ENCODE data around the gene CBLN3.

The CBLN3 gene

GRCh38 chr14:24426150-24426911, 3.1 kb downstream of the CBLN3 start:
- DNase-seq (ENCODE audit: low read depth in 3 of 3): no peak

- no peak for DNase-seq (ENCODE audit: low read depth in 3 of 3)
Measured at GRCh38 chr14:24425704-24426103, 3.8 kb downstream of the CBLN3 start.

GRCh38 chr14:24422694-24423601, 6.5 kb downstream of the CBLN3 start:
- no peak for DNase-seq (ENCODE audit: low read depth in 3 of 3)

- DNase-seq (ENCODE audit: low read depth in 3 of 3): no peak
Measured at GRCh38 chr14:24422261-24422660, 7.2 kb downstream of the CBLN3 start.

- no peak for DNase-seq (ENCODE audit: low read depth in 3 of 3)
Measured at GRCh38 chr14:24418492-24418873, 11.0 kb downstream of the CBLN3 start.

- DNase-seq (ENCODE audit: low read depth in 3 of 3): no peak
Measured at GRCh38 chr14:24417832-24418491, 11.5 kb downstream of the CBLN3 start.

- DNase-seq (ENCODE audit: low read depth in 3 of 3): no peak
Measured at GRCh38 chr14:24416932-24417619, 12.4 kb downstream of the CBLN3 start.

GRCh38 chr14:24416254-24416931, 13.1 kb downstream of the CBLN3 start:
- DNase-seq (ENCODE audit: low read depth in 3 of 3): no peak

- no peak for DNase-seq (ENCODE audit: low read depth in 3 of 3)
Measured at GRCh38 chr14:24415421-24416253, 13.8 kb downstream of the CBLN3 start.

- no peak for DNase-seq (ENCODE audit: low read depth in 3 of 3)
Measured at GRCh38 chr14:24414732-24415420, 14.6 kb downstream of the CBLN3 start.

GRCh38 chr14:24414077-24414476, 15.4 kb downstream of the CBLN3 start:
- DNase-seq (ENCODE audit: low read depth in 3 of 3): no peak

- no peak for DNase-seq (ENCODE audit: low read depth in 3 of 3)
Measured at GRCh38 chr14:24411443-24412389, 17.8 kb downstream of the CBLN3 start.

- DNase-seq (ENCODE audit: low read depth in 3 of 3): no peak
Measured at GRCh38 chr14:24409956-24410355, 19.5 kb downstream of the CBLN3 start.

- DNase-seq (ENCODE audit: low read depth in 3 of 3): no peak
Measured at GRCh38 chr14:24409192-24409591, 20.3 kb downstream of the CBLN3 start.

- no peak for DNase-seq (ENCODE audit: low read depth in 3 of 3)
Measured at GRCh38 chr14:24408764-24409163, 20.7 kb downstream of the CBLN3 start.

- DNase-seq (ENCODE audit: low read depth in 3 of 3): no peak
Measured at GRCh38 chr14:24407608-24408325, 21.7 kb downstream of the CBLN3 start.

- DNase-seq (ENCODE audit: low read depth in 3 of 3): no peak
Measured at GRCh38 chr14:24406416-24406815, 23.1 kb downstream of the CBLN3 start.

- no peak for DNase-seq (ENCODE audit: low read depth in 3 of 3)
Measured at GRCh38 chr14:24404814-24405213, 24.7 kb downstream of the CBLN3 start.

All from stimulated activated CD4-positive, alpha-beta T cell treated with anti-CD3 and anti-CD28 coated beads, TNF-alpha, amount 100 ng/mL, for 24 hours (primary cell).